HG03139 (cell line): ENCODE data around the gene ZFP36L2.

ENCODE experiments used
- ATAC-seq: cut with Tn5 transposase; IDR thresholded peaks from one replicate; pipeline ENCODE4 v1.9.1; 2021; ENCODE audit not compliant: unreplicated experiment

Gene ZFP36L2

DNA sequence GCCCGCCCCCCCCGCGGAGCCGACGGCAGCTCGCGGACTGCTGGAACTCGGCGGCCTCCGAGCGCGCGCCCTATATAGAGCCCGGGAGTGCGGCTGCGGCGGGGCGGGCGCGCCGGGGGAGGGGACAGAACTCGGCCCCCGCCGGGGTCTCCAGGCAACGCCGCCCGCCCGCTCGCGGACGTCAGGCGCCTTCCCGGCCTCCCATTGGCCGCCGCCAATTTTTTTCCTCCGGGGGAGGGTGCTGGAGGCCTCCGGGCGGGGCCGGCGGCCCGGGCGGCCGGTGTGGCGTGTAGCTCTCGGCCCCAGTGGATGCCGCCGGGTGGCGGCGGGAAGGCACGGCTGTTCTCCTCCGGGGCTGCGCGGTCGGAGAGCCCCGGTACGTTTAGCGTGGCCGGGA lies at the start of gene ZFP36L2:
TSS of gene ZFP36L2 (minus strand) at position 49 of the 397 bp plus-strand sequence. CDS start 291 bp downstream, outside the sequence.
- peak; percentile 46 for ATAC-seq

- no peak for ATAC-seq
Observed at GRCh38 chr2:43274721-43275120, 48.3 kb upstream of the ZFP36L2 start.

DNA sequence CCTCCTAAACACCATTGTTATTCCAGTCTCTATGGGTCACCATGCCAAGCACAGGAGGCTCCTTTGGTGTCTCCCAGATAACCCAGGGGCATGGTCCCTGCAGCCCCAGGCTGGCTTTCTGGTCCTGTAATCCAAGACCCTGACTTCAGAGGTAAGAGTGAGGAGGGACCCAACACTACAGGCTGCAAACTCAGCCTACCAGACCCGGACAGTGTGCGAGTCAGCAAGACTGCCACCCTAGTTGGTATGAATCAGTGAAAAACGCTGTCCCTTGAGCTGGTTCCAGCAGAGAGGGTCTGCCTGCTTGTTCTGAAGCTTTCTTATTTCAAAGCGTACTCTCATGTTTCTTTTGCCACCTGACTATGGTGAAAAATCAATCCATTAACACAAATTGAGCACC lies 47.6 kb upstream of the ZFP36L2 start:
- no peak for ATAC-seq

GRCh38 chr2:43273529-43273928 lies 47.1 kb upstream of the ZFP36L2 start:
- ATAC-seq = no peak

- no peak for ATAC-seq
Observed at GRCh38 chr2:43270930-43271615, 44.7 kb upstream of the ZFP36L2 start.

DNA sequence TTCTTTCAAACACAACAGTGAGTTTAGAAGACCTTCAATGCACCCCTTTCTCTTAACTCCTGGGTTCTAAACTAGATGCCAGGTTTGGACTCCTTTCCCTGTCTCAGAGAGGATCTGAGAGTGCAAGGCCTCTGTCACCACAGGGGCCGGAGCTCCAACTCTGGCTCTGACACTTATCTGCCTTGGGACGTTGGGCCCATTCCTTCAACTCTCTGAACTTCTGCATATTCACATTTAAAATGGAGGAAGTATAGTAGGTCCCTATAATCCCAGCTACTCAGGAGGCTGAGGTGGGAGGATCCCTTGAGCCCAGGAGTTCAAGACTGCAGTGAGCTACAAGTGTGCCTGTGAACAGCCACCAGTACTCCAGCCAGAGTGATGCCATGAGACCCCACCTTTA lies 44.1 kb upstream of the ZFP36L2 start:
- ATAC-seq = no peak

GRCh38 chr2:43269706-43270105 lies 43.3 kb upstream of the ZFP36L2 start:
- no peak for ATAC-seq

GRCh38 chr2:43269074-43269572 lies 42.7 kb upstream of the ZFP36L2 start:
- ATAC-seq = no peak

DNA sequence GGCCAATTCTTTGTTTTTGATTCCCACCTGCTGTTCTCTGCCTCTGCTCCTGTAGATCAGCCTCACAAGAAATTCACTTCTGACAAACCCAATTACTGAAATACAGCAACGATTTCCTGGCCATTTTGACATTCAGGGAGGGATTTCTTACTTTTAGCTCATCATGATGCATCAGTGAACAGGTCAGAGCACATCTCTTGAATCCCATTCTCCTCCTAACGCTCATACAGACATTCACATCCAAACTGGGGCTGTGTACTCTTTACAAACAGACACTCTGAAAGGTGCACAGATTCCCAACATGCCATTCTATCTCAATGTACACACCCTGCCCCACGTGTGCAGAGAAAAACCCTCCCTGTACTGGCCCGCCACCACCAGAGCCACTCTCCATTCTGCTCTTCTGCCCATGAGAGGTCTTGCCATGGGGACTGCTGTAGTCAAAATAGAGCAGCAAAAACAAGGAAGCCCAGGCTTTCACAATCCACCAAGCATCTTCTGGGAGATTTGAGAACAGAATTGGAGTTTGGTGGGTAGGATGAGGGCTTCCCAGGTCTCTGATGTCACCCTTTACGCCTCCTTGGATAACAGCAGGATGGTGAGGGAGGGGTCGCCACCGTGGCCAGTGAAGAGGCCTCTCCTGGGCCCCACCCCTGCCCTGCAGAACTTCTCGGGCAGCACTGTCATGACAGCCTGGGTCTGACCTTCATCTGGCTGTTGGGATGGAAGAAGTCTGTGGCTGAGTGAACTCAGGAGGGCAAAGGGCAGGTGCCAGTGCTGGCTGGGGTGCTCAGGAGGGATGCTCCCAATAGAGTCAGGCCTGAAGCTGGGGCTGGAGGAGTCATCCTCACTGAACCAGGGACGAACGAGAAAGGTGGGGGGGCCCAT lies 41.9 kb upstream of the ZFP36L2 start:
- ATAC-seq = no peak

- ATAC-seq = no peak
Observed at GRCh38 chr2:43267381-43267780, 41.0 kb upstream of the ZFP36L2 start.

GRCh38 chr2:43266711-43267111 lies 40.3 kb upstream of the ZFP36L2 start:
- ATAC-seq = no peak

- no peak for ATAC-seq
Observed at GRCh38 chr2:43265421-43265820, 39.0 kb upstream of the ZFP36L2 start.

DNA sequence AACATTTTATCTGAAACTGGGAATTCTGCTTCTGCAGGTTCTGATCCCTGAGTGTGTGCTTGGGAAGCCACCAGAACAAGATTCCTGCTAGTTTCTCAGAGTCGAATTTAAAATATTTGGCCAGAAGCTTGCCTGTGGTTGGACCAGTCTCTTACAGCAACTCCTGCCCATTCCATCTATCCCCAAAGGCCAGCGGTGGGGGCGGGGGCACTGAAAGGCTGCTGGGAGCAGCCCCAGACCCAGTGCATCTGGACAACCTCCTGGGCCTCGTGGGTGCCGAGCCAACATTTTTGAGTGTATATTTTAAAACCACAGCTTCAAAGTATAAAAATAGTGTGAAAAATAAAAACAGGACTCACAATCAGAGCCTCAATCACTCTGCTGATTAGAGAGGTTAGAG lies 38.6 kb upstream of the ZFP36L2 start:
- no peak for ATAC-seq

DNA sequence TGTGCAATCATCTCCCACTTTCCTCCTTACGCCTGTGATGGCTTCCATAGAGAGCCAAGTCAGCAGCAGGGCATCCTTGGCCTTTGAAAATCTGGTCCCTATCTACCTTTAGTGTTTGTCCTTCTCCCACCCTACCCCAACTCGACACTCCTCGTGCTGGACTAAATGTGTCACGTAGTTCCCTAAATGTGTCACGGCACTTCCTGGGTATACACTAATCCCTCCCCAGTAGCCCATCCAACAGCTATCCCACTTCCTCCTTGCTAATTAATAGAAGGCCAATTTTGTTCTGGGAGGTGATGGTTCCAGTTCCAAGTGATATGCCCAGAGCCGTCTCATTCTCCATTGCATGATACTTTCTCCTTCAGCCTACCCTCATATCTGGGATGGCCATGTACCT lies 36.5 kb upstream of the ZFP36L2 start:
- no peak for ATAC-seq

DNA sequence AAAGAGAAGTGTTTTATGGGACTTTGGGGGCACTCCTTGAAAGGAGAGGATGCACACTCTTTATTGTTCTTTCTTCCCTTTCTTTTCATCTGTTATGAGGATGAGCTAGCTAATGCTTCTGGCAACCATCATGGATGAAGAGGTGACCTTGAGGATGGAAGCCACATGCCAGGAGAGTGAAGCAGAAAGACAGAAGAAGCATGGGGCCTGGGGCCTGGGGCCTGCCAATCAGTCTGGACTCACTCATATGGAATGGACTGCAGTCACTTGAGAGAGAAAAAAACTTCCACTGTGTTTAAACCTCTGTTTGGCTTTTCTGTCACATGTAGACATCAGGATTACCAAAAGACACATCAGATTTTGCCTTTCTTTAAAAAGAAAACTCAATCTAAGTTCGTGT lies 35.8 kb upstream of the ZFP36L2 start:
- no peak for ATAC-seq

GRCh38 chr2:43259512-43259911 lies 33.1 kb upstream of the ZFP36L2 start:
- no peak for ATAC-seq

- no peak for ATAC-seq
Observed at GRCh38 chr2:43258547-43259156, 32.2 kb upstream of the ZFP36L2 start.

DNA sequence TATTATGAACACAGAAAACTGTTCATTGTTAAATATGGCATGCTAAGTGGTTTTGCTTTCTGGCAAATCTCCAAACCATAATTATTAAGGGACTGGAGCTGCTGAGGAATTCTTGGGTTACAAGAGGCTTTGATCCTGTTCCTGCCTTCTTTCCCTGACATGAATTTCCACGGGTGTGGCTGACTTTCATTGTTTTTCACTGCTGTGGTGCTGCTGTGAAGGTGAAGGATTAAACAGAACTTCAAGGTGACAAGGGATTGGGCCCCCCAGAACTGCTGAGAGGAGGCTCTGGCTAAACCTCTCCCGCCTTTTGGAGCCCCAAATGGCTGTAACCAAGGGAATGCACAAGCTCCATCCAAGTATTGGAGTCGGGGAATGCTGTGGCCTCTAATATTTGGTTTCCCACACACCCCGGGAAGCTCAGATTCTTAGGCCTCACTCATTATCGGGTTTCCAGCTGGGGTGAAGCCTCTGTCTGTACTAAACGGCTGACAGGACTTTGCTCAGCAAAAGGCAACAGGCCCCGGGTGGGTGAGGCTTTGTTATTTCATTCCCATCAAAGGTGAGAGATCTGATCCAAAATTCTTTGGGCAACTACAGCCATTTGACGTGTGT lies 29.0 kb upstream of the ZFP36L2 start:
- no peak for ATAC-seq

- no peak for ATAC-seq
Observed at GRCh38 chr2:43254331-43254730, 27.9 kb upstream of the ZFP36L2 start.

DNA sequence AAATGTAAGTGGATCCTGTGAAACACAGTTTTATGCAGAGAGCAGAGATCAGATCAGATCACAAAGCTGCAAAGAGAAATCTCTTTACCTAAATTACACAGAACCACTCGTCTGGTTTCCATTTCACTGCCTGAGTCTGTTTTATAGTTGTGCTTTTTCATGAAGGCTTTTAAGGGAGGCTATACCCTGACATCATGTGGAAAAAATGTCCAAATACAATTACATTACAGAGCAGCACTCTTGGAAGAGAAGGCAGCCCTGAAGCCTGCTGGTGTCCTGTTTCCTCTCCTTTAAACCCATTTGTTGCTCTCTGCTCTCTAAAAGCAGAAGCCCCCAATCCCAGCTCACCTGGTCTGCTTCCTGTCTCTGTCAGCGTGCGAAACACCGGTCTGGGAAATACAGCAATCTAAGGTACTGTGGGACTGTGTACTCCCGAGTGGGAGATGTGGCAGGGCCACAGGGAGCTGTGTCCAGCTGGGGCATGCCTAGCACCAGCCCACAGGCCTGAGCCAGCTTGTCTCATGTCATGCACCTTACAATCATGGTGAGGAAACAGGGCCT lies 24.8 kb upstream of the ZFP36L2 start:
- no peak for ATAC-seq

DNA sequence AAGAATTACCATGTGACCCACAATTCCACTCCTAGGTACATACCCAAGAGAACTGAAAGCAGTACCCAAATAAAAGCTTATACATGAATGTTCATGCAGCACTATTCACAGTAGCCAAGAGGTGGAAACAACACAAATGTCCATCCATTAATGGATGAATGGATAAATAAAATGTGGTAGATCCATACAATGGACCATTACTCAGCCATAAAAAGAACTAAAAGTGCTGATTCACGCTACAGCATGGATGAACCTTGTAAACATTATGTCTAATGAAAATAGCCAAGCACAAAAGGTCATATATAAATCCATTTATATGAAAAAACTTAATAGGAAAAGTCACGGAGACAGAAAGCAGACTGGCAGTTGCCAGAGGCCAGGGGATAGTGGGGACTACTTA lies 23.6 kb upstream of the ZFP36L2 start:
- no peak for ATAC-seq
